Small intestine (tissue), 7 donors: ENCODE measurements around the gene LEUTX. TPM values are rescaled to one million over a fixed set of nuclear protein-coding genes. Genes with fewer than 3 reads are reported as not detected.
"Not testable (repeated sequence)": the region's sequence is repeated elsewhere in the genome, so short reads cannot be mapped to it uniquely, and the experiment has no call there.

Experiments
- DNase-seq, 2 donors: peaks; one replicate each; pipeline versions ENCODE4 v3.0.0 to v3.0.0-alpha.2; 2013
- FAIRE-seq: peaks from 2 replicates; lab custom pipeline; 2012; peaks lifted over from hg19 to GRCh38; lab: Jason Lieb, UNC
- H3K27ac ChIP-seq, 3 donors: one replicate each; pipeline ENCODE4 v1.5.1; 2013; ENCODE audit warnings: low read length in 2 of 3, mild to moderate bottlenecking in 2 of 3, control low read depth in 1 of 3, inconsistent platforms in 1 of 3, low read depth in 1 of 3, moderate library complexity in 1 of 3
- H3K27me3 ChIP-seq, 3 donors: one replicate each; pipeline ENCODE4 v1.6.1; 2013; ENCODE audit warnings: low read length in 3 of 3, inconsistent platforms in 1 of 3; ENCODE audit not compliant: control insufficient read depth in 3 of 3, insufficient read depth in 3 of 3
- H3K36me3 ChIP-seq, 3 donors: one replicate each; pipeline ENCODE4 v1.6.1; 2013; ENCODE audit warnings: low read length in 3 of 3, inconsistent platforms in 1 of 3, low read depth in 1 of 3, mild to moderate bottlenecking in 1 of 3, moderate library complexity in 1 of 3; ENCODE audit not compliant: control insufficient read depth in 3 of 3, insufficient read depth in 2 of 3
- H3K4me1 ChIP-seq, 3 donors: one replicate each; pipeline ENCODE4 v1.6.1; 2013; ENCODE audit warnings: low read length in 2 of 3, inconsistent platforms in 1 of 3, low read depth in 1 of 3, mild to moderate bottlenecking in 1 of 3, moderate library complexity in 1 of 3; ENCODE audit not compliant: control insufficient read depth in 3 of 3, insufficient read depth in 2 of 3
- H3K4me3 ChIP-seq, 3 donors: one replicate each; pipeline ENCODE4 v1.5.1; 2013; ENCODE audit warnings: low read length in 3 of 3, control low read depth in 1 of 3, inconsistent platforms in 1 of 3, low read depth in 1 of 3, mild to moderate bottlenecking in 1 of 3, moderate library complexity in 1 of 3
- H3K9me3 ChIP-seq, 2 donors: one replicate each; pipeline ENCODE4 v1.6.1; 2013; ENCODE audit warnings: low read depth in 1 of 2, low read length in 1 of 2; ENCODE audit not compliant: control insufficient read depth in 2 of 2, insufficient read depth in 1 of 2
- WGBS, 3 donors: extraction: QIAGEN DNeasy Blood & Tissue Kit; methylation state at CpG; one replicate each; pipeline ENCODE4 v1.1.7; 2013; 5-methylcytosine and 5-hydroxymethylcytosine counted together
- polyA plus RNA-seq, 4 donors: library from polyadenylated mRNA; stranded (reverse) in 3 of 4; unstranded in 1 of 4; fragments of 200-250 nt in 3 of 4; fragments of 120-200 nt in 1 of 4; gene quantifications; one replicate each; pipeline versions ENCODE4 v1.2.1 to v1.2.3, GENCODE V29; 2013
- donor health status: healthy with polysubstance abuse.
- donor health status: control.
- donor health status: control.
- donor health status: Bipolar disorder and iron deficiency.
- donor health status: healthy.

LEUTX gene
- polyA plus RNA-seq, 4 donors, result not detected

GRCh38 chr19:39811064-39811463 lies 32.4 kb downstream of the LEUTX start:
- Histone ChIP-seq H3K4me1 (no peaks in the 10 kb centered on the region), H3K4me3 (no peak overlapping the region), H3K9me3 (peaks cover 0 to 10% of the 10 kb centered on the region in 2 donors), H3K27ac (no peak overlapping the region), H3K36me3 (no peaks in the 10 kb centered on the region), H3K27me3 (no peaks in the 10 kb centered on the region)
- no peak for DNase-seq
- 87 to 95% (median 89%) methylated on average over 4 of the region's 4 CpGs for WGBS, 3 donors
- no peak for FAIRE-seq

- H3K36me3 ChIP-seq, result no peaks in the 10 kb centered on the region
- H3K27me3 ChIP-seq, result no peaks in the 10 kb centered on the region
- 81 to 84% (median 81%) methylated on average over 9 of the region's 9 CpGs for WGBS, 3 donors
- H3K4me3 ChIP-seq, result no peak overlapping the region
- H3K4me1 ChIP-seq, result no peaks in the 10 kb centered on the region
- no peak overlapping the region for H3K27ac ChIP-seq
- H3K9me3 ChIP-seq, result peaks cover 0 to 10% of the 10 kb centered on the region in 2 donors
- DNase-seq (no peak), FAIRE-seq (no peak)
Observed at GRCh38 chr19:39813264-39813993, 34.8 kb downstream of the LEUTX start.

GRCh38 chr19:39814111-39814510 lies 35.5 kb downstream of the LEUTX start:
- H3K27ac ChIP-seq, H3K36me3 ChIP-seq, H3K4me3 ChIP-seq, DNase-seq, H3K9me3 ChIP-seq, FAIRE-seq, H3K27me3 ChIP-seq, H3K4me1 ChIP-seq: not testable (repeated sequence)
- 93 to 95% (median 95%) methylated on average over 6 of the region's 6 CpGs for WGBS, 3 donors

GRCh38 chr19:39814595-39814994 lies 35.9 kb downstream of the LEUTX start:
- no peaks in the 10 kb centered on the region for H3K36me3 ChIP-seq
- peaks cover 0 to 3% of the 10 kb centered on the region in 2 donors for H3K9me3 ChIP-seq
- FAIRE-seq (no peak), DNase-seq (no peak)
- WGBS, 3 donors, result 84 to 91% (median 89%) methylated on average over 3 of the region's 3 CpGs
- no peak overlapping the region for H3K27ac ChIP-seq
- H3K4me1 ChIP-seq, result no peaks in the 10 kb centered on the region
- no peaks in the 10 kb centered on the region for H3K27me3 ChIP-seq
- H3K4me3 ChIP-seq, result no peak overlapping the region

- WGBS, 3 donors, result 84 to 85% (median 84%) methylated on average over 5 of the region's 5 CpGs
- Histone ChIP-seq H3K4me1 (no peaks in the 10 kb centered on the region), H3K27me3 (no peaks in the 10 kb centered on the region), H3K4me3 (no peak overlapping the region), H3K9me3 (no peaks in the 10 kb centered on the region), H3K27ac (no peak overlapping the region), H3K36me3 (no peaks in the 10 kb centered on the region)
- FAIRE-seq, result no peak
- DNase-seq, result no peak
Observed at GRCh38 chr19:39816287-39817048, 37.8 kb downstream of the LEUTX start.

- 89 to 94% (median 93%) methylated on average over 12 of the region's 12 CpGs for WGBS, 3 donors
- no peaks in the 10 kb centered on the region for H3K36me3 ChIP-seq
- H3K27me3 ChIP-seq, result no peaks in the 10 kb centered on the region
- H3K27ac ChIP-seq, result no peak overlapping the region
- DNase-seq, result no peak
- H3K4me3 ChIP-seq, result no peak overlapping the region
- FAIRE-seq, result no peak
- no peaks in the 10 kb centered on the region for H3K9me3 ChIP-seq
- H3K4me1 ChIP-seq, result no peaks in the 10 kb centered on the region
Observed at GRCh38 chr19:39817888-39818561, 39.4 kb downstream of the LEUTX start.

GRCh38 chr19:39818626-39819097 lies 40.0 kb downstream of the LEUTX start:
- Histone ChIP-seq H3K27ac (no peak overlapping the region), H3K9me3 (no peaks in the 10 kb centered on the region), H3K27me3 (no peaks in the 10 kb centered on the region), H3K4me1 (peaks cover 0 to 2% (median 2%) of the 10 kb centered on the region in 3 donors), H3K36me3 (no peaks in the 10 kb centered on the region), H3K4me3 (no peak overlapping the region)
- FAIRE-seq (no peak), DNase-seq (no peak)
- WGBS, 3 donors, result 84 to 89% (median 87%) methylated on average over 4 of the region's 4 CpGs

GRCh38 chr19:39819786-39820185 lies 41.1 kb downstream of the LEUTX start:
- FAIRE-seq (no peak), DNase-seq (no peak)
- no peak overlapping the region for H3K4me3 ChIP-seq

More at GRCh38 chr19:39819786-39820185, 41.1 kb downstream of the LEUTX start:
- peaks cover 0 to under 1% (median 0%) of the 10 kb centered on the region in 3 donors for H3K36me3 ChIP-seq
- H3K27ac ChIP-seq, result no peak overlapping the region
- peaks cover 0 to 6% (median 4%) of the 10 kb centered on the region in 3 donors for H3K4me1 ChIP-seq
- no peaks in the 10 kb centered on the region for H3K27me3 ChIP-seq
- no peaks in the 10 kb centered on the region for H3K9me3 ChIP-seq
- WGBS, 3 donors, result 84 to 90% (median 85%) methylated on average over 3 of the region's 3 CpGs
